Body of pancreas (tissue), 4 donors: ENCODE results near the gene ATRX. TPM values are rescaled to one million over a fixed set of nuclear protein-coding genes. Genes with fewer than 3 reads are reported as not detected.

Experiments used
- ATAC-seq: fragments of 150-250 bp; one replicate; pipeline ENCODE4 v1.9.1; 2016
- DNase-seq, 4 donors: peaks; one replicate each; pipeline ENCODE4 v3.0.0-alpha.2; 2019
- H3K27ac ChIP-seq, 4 donors: fragments of 200-600 bp; sonication (generic); 1 replicate in 3 of 4; 2 replicates in 1 of 4; pipeline versions ENCODE4 v1.5.1 to v1.6.1; 2016 to 2019; ENCODE audit warnings: mild to moderate bottlenecking in 1 of 4, mixed read lengths in 1 of 4, moderate library complexity in 1 of 4
- H3K27me3 ChIP-seq, 2 donors: fragments of 200-600 bp; sonication (generic); one replicate each; pipeline ENCODE4 v1.6.0; 2016; ENCODE audit warnings: mild to moderate bottlenecking in 1 of 2
- H3K36me3 ChIP-seq, 2 donors: fragments of 200-600 bp; sonication (generic); replicated peaks in 1 of 2; 2 replicates each; pipeline ENCODE4 v1.5.1; 2016; ENCODE audit warnings: low read depth in 2 of 2; ENCODE audit not compliant: insufficient read depth in 1 of 2
- H3K4me1 ChIP-seq: fragments of 200-600 bp; sonication (generic); one replicate; pipeline ENCODE4 v1.6.0; 2016
- H3K4me3 ChIP-seq, 2 donors: fragments of 200-600 bp; sonication (generic); 1 replicate in 1 of 2; 2 replicates in 1 of 2; pipeline ENCODE4 v1.5.1; 2016 to 2019
- H3K9me3 ChIP-seq, 3 donors: fragments of 200-600 bp; sonication (generic); 1 replicate in 2 of 3; 2 replicates in 1 of 3; pipeline ENCODE4 v1.5.1; 2016
- POLR2A ChIP-seq, 3 donors: fragments of 450-650 bp; IDR thresholded peaks; one replicate each; pipeline ENCODE4 v1.6.1; 2016; ENCODE audit warnings: antibody characterized with exemption in 3 of 3, mild to moderate bottlenecking in 2 of 3
- WGBS, 2 donors: methylation state at CpG; one replicate each; pipeline ENCODE4 v1.1.5; 2017; 5-methylcytosine and 5-hydroxymethylcytosine counted together
- intact Hi-C: fragments of 100-400 bp; cut with DNase I; formaldehyde crosslinking; loops from one replicate; pipeline ENCODE4 v1.15.1; 2023
- total RNA-seq, 2 donors: library from RNA; depleted of rRNA; stranded (reverse); fragments of >200 nt; gene quantifications; one replicate each; pipeline ENCODE4 v1.1.0, GENCODE V29; 2016
- TF ChIP-seq, protein P1 (sequence below), 7 experiments: fragments of 450-650 bp in 4 of 7; fragments of 200-600 bp in 3 of 7; sonication (generic) in 3 of 7; IDR thresholded peaks; one replicate each; pipeline ENCODE4 v1.5.1; 2016 to 2019; ENCODE audit warnings: antibody characterized with exemption in 7 of 7

The ATRX gene
- total RNA-seq, 2 donors from 2014 or later: 73.4 to 74.5 TPM

DNA sequence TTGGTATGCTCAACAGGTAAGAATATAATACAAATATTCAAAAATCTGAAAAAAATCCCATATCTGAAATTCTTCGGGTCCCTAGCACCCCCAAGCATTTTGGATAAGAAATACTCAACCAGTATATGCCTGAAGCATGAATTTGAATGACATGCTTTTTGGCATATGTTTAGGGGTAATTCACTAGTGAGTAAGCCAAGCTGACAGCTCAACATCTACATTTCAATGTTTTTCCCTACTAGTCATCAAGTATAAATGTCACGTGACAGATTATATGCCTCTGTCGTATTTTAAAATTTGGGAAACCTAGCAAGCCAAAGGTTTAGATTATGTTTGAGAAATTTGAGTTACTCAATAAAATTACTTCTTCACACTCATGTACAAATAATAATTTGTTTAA, 213.7 kb downstream of the ATRX start:
- Histone ChIP-seq H3K9me3 (no peaks in the 10 kb centered on the region), H3K27me3 (no peaks in the 10 kb centered on the region), H3K36me3 (no peaks in the 10 kb centered on the region), H3K27ac (no peak overlapping the region), H3K4me1 (no peaks in the 10 kb centered on the region), H3K4me3 (no peak overlapping the region)
- no peak for TF ChIP-seq POLR2A (IDR thresholded peaks at IDR 0.05)
- TF ChIP-seq, protein P1, sequence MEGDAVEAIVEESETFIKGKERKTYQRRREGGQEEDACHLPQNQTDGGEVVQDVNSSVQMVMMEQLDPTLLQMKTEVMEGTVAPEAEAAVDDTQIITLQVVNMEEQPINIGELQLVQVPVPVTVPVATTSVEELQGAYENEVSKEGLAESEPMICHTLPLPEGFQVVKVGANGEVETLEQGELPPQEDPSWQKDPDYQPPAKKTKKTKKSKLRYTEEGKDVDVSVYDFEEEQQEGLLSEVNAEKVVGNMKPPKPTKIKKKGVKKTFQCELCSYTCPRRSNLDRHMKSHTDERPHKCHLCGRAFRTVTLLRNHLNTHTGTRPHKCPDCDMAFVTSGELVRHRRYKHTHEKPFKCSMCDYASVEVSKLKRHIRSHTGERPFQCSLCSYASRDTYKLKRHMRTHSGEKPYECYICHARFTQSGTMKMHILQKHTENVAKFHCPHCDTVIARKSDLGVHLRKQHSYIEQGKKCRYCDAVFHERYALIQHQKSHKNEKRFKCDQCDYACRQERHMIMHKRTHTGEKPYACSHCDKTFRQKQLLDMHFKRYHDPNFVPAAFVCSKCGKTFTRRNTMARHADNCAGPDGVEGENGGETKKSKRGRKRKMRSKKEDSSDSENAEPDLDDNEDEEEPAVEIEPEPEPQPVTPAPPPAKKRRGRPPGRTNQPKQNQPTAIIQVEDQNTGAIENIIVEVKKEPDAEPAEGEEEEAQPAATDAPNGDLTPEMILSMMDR (IDR thresholded peaks at IDR 0.05): no peak
- DNase-seq (no peak), ATAC-seq (no peak)
- WGBS, 2 donors: 89 to 96% methylated on average over 3 of the region's 3 CpGs
- intact Hi-C loops: no loop called here

DNA sequence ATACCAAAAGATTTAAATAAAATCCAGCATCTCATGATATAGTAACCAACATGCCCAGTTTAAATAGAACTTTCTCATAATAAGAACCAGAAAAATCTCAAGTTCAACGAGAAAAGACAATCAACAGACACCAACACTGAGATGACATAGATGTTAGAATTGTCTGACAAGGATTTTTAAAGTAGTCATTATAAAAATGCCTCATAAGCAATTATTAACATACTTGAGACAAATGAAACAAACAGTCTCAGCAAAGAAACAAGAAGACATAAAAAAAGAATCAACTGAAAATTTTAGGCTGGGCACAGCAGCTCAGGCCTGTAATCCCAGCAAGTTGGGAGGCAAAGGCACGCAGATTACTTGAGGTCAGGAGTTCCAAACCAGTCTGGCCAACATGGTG, 220.7 kb downstream of the ATRX start:
- Histone ChIP-seq H3K27me3 (no peaks in the 10 kb centered on the region), H3K36me3 (no peaks in the 10 kb centered on the region), H3K4me1 (no peaks in the 10 kb centered on the region), H3K9me3 (no peaks in the 10 kb centered on the region), H3K27ac (no peak overlapping the region), H3K4me3 (no peak overlapping the region)
- 94 to 97% methylated on average over 2 of the region's 2 CpGs for WGBS, 2 donors
- DNase-seq: no peak
- intact Hi-C loops: no loop called here
- TF ChIP-seq, protein P1 (IDR thresholded peaks at IDR 0.05): no peak
- no peak for TF ChIP-seq POLR2A (IDR thresholded peaks at IDR 0.05)
- ATAC-seq: no peak

DNA sequence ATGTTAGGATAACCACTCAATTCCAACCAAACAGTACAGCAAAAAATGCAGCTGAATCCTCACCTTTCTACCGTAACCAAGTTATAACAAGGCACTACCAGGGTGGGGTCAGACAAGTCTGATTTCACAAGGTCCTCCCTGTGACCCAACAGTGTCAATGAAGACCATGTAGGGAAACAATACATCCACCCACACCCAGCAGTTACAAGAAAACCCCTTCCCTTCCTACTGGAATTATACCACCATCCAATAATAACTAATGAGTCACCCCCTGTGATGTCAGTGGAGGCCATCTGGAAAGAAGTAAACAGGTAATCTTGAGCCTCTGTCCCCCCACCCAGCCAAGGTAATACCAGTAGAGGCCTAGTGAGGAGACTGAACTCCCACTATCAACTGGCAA, 221.2 kb downstream of the ATRX start:
- Histone ChIP-seq H3K4me3 (no peak overlapping the region), H3K36me3 (no peaks in the 10 kb centered on the region), H3K27ac (no peak overlapping the region), H3K4me1 (no peaks in the 10 kb centered on the region), H3K27me3 (no peaks in the 10 kb centered on the region), H3K9me3 (no peaks in the 10 kb centered on the region)
- 75 to 100% methylated on average over 1 of the region's 1 CpG for WGBS, 2 donors
- ATAC-seq (no peak), DNase-seq (no peak)
- TF ChIP-seq, protein P1 (IDR thresholded peaks at IDR 0.05): no peak
- TF ChIP-seq POLR2A (IDR thresholded peaks at IDR 0.05): no peak
- intact Hi-C loops: no loop called here

DNA sequence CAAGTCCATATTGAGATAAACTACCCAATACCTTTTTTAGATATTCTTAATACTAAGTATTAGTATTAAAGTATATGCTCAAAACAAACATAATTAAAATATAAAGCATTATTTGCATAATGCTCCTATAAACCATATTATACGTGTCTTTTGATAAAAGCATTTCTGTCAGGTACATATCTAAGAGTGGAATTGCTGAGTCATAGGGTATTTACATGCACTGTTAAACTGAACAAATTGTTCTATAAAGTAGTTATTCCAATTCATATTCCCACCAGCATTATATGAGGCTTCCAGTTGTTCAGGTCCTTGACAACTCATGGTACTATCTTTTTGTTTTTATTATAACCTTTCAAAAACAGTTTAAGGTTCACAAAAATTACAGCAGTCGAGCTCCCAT, 224.6 kb downstream of the ATRX start:
- Histone ChIP-seq H3K4me3 (no peak overlapping the region), H3K36me3 (no peaks in the 10 kb centered on the region), H3K27me3 (no peaks in the 10 kb centered on the region), H3K27ac (no peak overlapping the region), H3K9me3 (no peaks in the 10 kb centered on the region), H3K4me1 (no peaks in the 10 kb centered on the region)
- no peak for DNase-seq
- intact Hi-C loops: no loop called here
- 71 to 82% methylated on average over 2 of the region's 2 CpGs for WGBS, 2 donors
- no peak for ATAC-seq
- no peak for TF ChIP-seq POLR2A (IDR thresholded peaks at IDR 0.05)
- TF ChIP-seq, protein P1 (IDR thresholded peaks at IDR 0.05): no peak

DNA sequence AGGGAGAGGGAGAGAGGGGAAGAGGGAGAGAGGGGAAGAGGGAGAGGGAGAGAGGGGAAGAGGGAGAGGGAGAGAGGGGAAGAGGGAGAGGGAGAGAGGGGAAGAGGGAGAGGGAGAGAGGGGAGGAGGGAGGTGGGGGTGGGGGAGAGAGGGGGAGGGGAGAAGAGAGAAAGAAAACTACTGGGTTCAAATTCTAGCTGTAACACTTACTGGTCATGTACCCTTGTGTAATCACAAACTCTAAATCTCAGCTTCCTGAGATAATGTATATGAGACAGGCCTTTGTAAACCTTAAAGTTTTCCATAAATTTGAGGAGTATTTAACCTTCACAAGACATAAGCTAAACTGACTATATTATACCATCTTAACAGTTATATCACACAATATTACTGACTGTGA, 229.7 kb downstream of the ATRX start:
- Histone ChIP-seq H3K36me3 (no peaks in the 10 kb centered on the region), H3K27ac (no peak overlapping the region), H3K4me1 (no peaks in the 10 kb centered on the region), H3K27me3 (no peaks in the 10 kb centered on the region), H3K9me3 (no peaks in the 10 kb centered on the region), H3K4me3 (no peak overlapping the region)
- DNase-seq (no peak), ATAC-seq (no peak)
- intact Hi-C loops: no loop called here
- no peak for TF ChIP-seq POLR2A (IDR thresholded peaks at IDR 0.05)
- TF ChIP-seq, protein P1 (IDR thresholded peaks at IDR 0.05): no peak
